AG10803 (cell line): ENCODE measurements around the gene RAB41.

Experiments
- DNase-seq: peaks from one replicate; pipeline ENCODE4 v3.0.0; 2010; ENCODE audit warnings: low read depth
- H3K4me3 ChIP-seq: 2 replicates; pipeline ENCODE4 v1.5.1; 2011; ENCODE audit warnings: mild to moderate bottlenecking, low read length, control low read depth
- CTCF ChIP-seq: conservative IDR thresholded peaks from 2 replicates; pipeline ENCODE4 v1.5.1; 2011; ENCODE audit warnings: mild to moderate bottlenecking, low read length, control low read depth, inconsistent platforms

RAB41 gene

DNA sequence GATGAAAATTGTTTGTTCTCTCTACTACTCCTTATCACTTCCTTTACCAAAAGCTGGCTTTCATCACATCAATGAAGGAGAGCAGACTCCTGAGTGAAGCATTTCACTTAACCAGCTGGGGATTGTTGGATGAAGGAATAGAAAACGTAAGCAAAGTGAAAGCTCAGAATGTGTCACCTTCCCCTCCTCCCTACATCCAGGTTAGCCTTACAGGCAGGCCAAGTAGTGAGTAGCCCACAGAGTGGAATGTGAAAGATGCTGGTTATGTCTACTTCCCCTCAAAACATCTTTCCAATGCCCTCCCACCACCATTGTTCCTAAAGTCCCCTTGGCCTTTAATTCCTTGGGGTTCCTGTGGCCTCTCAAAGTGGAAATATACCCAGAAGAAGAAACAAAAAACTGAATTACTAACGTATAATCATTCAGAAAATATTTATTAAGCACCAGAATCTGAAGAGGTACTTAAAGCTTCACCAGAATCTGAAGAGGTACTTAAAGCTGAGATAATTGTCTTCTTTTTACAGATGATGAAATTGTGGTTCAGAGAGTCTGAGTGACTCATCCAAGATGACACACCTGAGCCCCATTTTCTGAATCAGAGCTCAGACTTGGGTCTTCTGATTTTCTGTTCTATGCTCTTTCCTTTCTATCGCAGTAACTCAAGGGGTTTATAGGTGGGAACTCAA is 28.5 kb upstream of the RAB41 start:
- H3K4me3 ChIP-seq: no peak overlapping the region
- no peak for TF ChIP-seq CTCF
- no peak for DNase-seq

GRCh38 chrX:70254063-70254400 is 27.9 kb upstream of the RAB41 start:
- no peak overlapping the region for H3K4me3 ChIP-seq
- DNase-seq: no peak
- no peak for TF ChIP-seq CTCF

DNA sequence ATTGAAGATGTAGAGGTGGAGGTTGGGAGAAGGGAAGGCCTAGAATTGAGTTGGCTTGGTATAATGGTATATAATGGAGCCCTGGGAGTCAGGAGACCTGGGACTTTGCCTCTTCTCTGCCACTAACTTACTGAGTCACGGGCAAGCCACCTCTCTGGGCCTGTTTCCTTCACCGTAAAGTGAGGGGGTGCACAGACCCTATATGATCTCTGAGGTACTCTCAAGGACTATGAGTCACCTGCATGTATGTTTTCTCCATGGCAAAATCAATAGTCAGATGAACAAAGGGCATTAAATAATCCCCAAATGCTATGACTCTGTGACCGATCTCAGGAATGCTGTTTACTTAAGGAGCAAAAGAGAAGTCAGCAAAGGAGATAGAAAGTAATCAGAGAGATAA is 27.1 kb upstream of the RAB41 start:
- H3K4me3 ChIP-seq: no peak overlapping the region
- DNase-seq: no peak
- no peak for TF ChIP-seq CTCF

- DNase-seq: no peak
- no peak overlapping the region for H3K4me3 ChIP-seq
- no peak for TF ChIP-seq CTCF
Observed at GRCh38 chrX:70255452-70255851, 26.5 kb upstream of the RAB41 start.

DNA sequence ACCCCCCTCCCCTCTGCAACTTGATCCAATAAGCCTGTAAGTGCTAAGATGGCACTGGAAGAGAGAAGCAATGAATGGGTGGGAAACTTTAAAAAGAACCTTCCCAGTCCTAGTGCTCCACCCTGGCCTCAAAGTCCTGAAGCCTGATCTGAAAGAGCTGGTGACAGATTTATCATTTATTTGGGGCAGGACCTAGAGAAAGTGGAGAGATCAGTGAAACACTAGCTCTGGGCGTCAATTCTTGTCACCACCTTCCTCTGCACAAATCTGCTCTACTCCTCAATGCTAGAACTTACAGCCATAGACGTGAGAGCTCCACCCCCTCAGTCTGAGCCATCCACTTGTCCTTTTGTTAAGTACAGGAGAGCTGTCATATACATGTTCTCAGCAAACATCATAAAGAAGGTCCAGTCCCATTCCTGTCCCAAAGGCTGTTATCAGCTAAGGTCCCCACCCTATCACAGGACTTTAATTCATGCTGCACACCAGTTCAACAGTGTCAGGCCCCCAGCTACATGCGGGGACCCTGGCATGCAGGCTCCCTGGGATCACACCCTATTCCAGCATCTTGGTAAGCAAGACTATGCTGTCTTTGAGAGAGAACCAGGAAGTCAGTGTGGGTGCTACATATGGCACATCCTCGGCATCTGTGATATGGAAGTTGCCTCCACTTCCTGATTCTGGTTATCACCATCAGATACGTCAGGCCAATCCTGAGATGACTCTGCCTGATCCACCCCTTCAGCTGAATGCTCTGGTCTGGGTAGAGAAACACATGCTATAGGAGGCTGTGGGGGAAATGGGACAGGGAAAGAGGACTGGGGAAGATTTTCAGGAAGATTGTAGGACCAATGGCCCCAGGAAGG is 24.3 kb upstream of the RAB41 start:
- DNase-seq: no peak
- TF ChIP-seq CTCF: no peak
- H3K4me3 ChIP-seq: no peak overlapping the region

DNA sequence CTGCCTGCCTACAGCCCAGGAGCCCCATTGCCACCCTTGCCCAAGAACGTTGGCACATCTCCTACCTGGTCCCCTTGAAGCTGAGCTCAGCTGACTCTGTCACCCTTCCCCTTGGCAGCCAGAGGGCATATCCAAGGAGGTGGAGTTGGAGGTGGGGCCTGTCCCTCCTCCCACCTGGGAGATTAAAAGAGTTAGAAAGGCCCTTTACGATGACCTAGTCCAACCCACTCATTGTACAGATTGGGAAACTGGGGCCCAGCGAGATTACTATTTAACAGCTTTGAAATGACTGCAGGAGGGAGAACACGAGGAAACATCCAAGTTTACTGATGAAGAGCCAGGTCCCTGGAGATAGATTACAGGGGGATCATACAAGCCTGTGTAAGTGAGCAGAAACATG is 21.9 kb upstream of the RAB41 start, which contains the start of gene P2RY4:
P2RY4 (minus strand) TSS at position 101 of the 400 bp plus-strand sequence. CDS start 580 bp downstream, outside the sequence.
- no peak for TF ChIP-seq CTCF
- no peak within 1 kb of the TSS for H3K4me3 ChIP-seq
- no peak for DNase-seq
